ENCODE results near the gene H2BW2. TPM values are rescaled to one million over a fixed set of nuclear protein-coding genes. Genes with fewer than 3 reads are reported as not detected.

Gene H2BW2
- not detected for total RNA-seq

GRCh38 chrX:104039689-104040505 lies at the start of gene H2BW2:
Gene H2BW2 (plus strand): TSS chrX:104039956. CDS start chrX:104039995, 39 bp downstream.

GRCh38 chrX:104013606-104014005 lies 26.1 kb upstream of the H2BW2 start, which contains the start of gene H2BW1:
Gene H2BW1 (minus strand): TSS chrX:104013708. CDS start chrX:104013576, 132 bp downstream.

GRCh38 chrX:104075778-104076445 lies 36.2 kb downstream of the H2BW2 start, which contains the start of gene TMSB15C:
Gene TMSB15C (minus strand): TSS chrX:104076236.

Other genes with a start within 250 kb of the H2BW2 start
- gene RAB9B, start 207.7 kb upstream of the H2BW2 start, total RNA-seq = 1 to 10 TPM in 1 of 2 donors, under 1 TPM in 1; 0.67 to 1.0 TPM
- 1 to 10 TPM; 2.3 to 5.2 TPM for gene TMSB15B, start 77.3 kb upstream of the H2BW2 start, total RNA-seq
- not detected for gene H2BW1, start 26.2 kb upstream of the H2BW2 start, total RNA-seq
- 1 to 10 TPM; 3.4 to 4.3 TPM for gene TMSB15C, start 36.3 kb downstream of the H2BW2 start, total RNA-seq
- gene ZCCHC18, start 72.6 kb downstream of the H2BW2 start, total RNA-seq = under 1 TPM; under 0.01 to 0.69 TPM
- 1 to 10 TPM; 6.5 to 6.7 TPM for gene SLC25A53, start 117.1 kb downstream of the H2BW2 start, total RNA-seq
- 10 to 100 TPM; 23.1 to 26.6 TPM for gene FAM199X, start 126.5 kb downstream of the H2BW2 start, total RNA-seq
- not detected for gene ESX1, start 215.0 kb downstream of the H2BW2 start, total RNA-seq

Measured in melanocyte of skin (primary cell).